Measurements from ENCODE around the gene MINDY4.

The MINDY4 gene

DNA sequence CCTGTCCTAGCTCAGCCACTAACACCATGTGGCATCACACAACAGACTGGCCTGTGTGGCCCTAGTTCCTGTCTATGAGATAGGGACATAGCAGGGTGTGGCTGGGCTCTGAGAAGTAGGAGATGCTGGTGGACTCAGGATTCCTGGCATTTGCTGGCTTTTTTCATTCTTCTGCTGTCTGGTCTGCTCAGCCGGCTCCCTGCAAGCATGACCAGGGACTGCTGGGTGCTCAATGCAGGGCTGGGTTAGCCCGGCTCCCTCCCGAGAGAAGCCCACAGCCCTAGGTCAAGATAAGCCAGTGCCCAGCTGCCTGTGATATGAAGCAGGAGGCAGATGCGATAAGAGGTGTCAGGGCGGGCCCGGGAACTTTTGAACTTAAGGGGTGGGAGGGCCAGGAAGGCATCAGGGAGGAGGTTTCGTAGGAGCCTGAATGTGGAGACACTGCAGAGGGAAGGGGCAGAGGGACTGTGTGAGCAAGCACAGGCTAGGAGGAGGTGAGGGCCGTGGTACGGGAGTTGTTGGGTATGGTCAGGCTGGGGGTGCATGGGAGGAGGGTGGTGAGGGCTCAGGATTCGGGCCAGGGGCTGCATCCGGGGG lies 143.9 kb downstream of the MINDY4 start:
- no peak for DNase-seq (ENCODE audit: low read depth in 2 of 2)

- DNase-seq (ENCODE audit: low read depth in 2 of 2) = no peak
Observed at GRCh38 chr7:30915751-30916150, 144.5 kb downstream of the MINDY4 start.

- DNase-seq (ENCODE audit: low read depth in 2 of 2) = no peak
Observed at GRCh38 chr7:30916255-30916654, 145.0 kb downstream of the MINDY4 start.

- DNase-seq (ENCODE audit: low read depth in 2 of 2) = no peak
Observed at GRCh38 chr7:30916767-30917166, 145.6 kb downstream of the MINDY4 start.

- DNase-seq (ENCODE audit: low read depth in 2 of 2) = no peak
Observed at GRCh38 chr7:30917216-30917893, 146.1 kb downstream of the MINDY4 start.

DNA sequence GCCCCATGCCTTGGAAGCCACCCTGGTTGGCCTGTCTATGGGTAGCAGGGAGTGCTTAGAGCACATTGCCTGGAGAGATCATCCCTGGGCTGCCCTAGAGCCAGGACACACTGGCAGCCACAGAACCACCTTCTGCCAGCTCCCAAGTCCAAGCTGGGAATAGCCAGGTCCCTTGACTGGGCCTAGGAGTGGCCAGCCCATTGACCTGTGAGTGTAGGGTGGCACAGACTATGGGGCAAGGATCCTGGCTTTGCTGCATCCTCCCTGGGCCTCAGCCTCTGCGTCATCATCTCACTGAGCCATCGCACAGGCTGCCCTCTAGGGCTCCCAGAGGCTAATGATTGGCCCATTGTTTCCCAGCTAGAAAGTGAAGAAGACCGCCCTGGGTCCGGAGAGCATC lies 147.5 kb downstream of the MINDY4 start:
- DNase-seq (ENCODE audit: low read depth in 2 of 2) = no peak

DNA sequence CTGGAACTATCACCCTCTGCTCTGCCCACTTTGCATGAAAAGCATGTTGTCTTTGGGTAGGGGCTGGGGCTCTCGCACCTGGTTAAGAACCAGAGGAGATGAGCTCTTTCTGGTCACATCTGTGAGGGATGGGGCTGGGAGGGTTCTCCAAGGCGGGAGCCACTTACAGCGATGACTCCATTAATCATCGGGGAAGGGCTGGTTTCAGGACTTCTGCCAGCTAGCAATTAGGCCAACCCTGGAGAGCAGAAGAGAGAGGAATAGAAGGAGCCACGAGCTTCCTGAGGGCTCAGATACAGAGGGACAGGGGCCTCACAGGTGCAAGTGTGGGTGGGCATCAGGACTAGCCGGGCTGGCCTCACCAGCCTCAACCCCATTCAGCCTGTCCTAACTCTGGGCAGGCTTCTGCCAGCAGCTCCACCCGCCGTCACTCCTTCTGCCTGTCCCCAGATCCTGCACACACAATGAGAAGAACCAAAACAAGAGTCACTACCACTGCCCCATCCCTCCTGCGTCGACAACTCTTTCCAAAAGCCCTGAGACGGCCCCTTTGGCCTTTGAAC lies 148.9 kb downstream of the MINDY4 start:
- DNase-seq (ENCODE audit: low read depth in 2 of 2) = no peak

GRCh38 chr7:30920584-30921539 lies 149.6 kb downstream of the MINDY4 start:
- no peak for DNase-seq (ENCODE audit: low read depth in 2 of 2)

- DNase-seq (ENCODE audit: low read depth in 2 of 2) = no peak
Observed at GRCh38 chr7:30921540-30922401, 150.6 kb downstream of the MINDY4 start.

- no peak for DNase-seq (ENCODE audit: low read depth in 2 of 2)
Observed at GRCh38 chr7:30922596-30922995, 151.4 kb downstream of the MINDY4 start.

DNA sequence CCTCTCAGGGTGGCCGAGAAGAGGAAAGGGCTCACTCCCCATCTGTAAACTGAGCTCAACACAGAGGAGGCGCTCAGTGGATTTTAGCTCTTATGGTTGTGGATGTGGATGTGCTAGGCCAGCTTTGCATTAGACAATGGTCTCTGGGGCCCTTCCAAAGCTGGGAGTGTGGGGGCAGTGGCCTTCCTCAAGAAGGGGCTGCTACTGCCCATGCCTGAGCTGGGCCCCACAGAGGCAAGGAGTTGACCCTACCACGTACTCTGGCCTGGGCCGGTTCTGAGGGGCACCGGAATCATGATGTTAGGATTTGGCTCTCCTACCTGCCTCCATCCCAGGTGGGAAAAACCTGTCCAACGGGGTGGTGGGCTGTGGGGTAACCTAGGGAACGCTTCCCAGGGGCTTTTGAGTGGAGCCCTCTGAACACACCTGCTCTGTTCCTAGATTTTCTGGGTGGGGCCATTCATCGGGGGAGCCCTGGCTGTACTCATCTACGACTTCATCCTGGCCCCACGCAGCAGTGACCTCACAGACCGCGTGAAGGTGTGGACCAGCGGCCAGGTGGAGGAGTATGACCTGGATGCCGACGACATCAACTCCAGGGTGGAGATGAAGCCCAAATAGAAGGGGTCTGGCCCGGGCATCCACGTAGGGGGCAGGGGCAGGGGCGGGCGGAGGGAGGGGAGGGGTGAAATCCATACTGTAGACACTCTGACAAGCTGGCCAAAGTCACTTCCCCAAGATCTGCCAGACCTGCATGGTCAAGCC lies 152.0 kb downstream of the MINDY4 start:
- no peak for DNase-seq (ENCODE audit: low read depth in 2 of 2)

DNA sequence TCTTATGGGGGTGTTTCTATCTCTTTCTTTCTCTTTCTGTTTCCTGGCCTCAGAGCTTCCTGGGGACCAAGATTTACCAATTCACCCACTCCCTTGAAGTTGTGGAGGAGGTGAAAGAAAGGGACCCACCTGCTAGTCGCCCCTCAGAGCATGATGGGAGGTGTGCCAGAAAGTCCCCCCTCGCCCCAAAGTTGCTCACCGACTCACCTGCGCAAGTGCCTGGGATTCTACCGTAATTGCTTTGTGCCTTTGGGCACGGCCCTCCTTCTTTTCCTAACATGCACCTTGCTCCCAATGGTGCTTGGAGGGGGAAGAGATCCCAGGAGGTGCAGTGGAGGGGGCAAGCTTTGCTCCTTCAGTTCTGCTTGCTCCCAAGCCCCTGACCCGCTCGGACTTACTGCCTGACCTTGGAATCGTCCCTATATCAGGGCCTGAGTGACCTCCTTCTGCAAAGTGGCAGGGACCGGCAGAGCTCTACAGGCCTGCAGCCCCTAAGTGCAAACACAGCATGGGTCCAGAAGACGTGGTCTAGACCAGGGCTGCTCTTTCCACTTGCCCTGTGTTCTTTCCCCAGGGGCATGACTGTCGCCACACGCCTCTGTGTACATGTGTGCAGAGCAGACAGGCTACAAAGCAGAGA lies 152.7 kb downstream of the MINDY4 start:
- no peak for DNase-seq (ENCODE audit: low read depth in 2 of 2)

DNA sequence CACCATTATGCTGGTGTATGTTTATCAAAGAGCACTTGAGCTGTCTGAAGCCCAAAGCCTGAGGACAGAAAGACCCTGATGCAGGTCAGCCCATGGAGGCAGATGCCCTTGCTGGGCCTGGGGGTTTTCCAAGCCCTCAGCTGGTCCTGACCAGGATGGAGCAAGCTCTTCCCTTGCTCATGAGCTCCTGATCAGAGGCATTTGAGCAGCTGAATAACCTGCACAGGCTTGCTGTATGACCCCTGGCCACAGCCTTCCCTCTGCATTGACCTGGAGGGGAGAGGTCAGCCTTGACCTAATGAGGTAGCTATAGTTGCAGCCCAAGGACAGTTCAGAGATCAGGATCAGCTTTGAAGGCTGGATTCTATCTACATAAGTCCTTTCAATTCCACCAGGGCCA lies 153.4 kb downstream of the MINDY4 start:
- DNase-seq (ENCODE audit: low read depth in 2 of 2) = no peak

GRCh38 chr7:30925117-30925516 lies 153.9 kb downstream of the MINDY4 start:
- DNase-seq (ENCODE audit: low read depth in 2 of 2) = no peak

DNA sequence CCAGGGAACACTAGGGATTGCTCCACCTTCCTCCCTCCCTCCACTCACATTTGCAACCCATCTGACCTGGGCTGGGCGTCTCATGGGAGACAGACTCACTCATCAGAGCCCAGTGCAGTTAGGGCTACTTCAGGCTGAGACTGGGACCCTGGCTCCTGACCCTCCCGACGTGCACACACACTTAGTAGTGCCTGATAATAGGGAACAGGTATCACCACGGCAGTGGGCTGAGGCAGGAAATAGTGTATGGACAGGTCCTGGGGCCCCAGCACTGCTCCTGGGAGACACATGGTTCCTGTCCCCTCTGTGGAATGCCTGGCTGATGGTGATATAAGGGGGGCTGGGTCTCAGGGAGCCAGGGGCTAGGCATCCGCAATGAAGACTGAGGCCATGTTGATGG lies 154.7 kb downstream of the MINDY4 start:
- no peak for DNase-seq (ENCODE audit: low read depth in 2 of 2)

DNA sequence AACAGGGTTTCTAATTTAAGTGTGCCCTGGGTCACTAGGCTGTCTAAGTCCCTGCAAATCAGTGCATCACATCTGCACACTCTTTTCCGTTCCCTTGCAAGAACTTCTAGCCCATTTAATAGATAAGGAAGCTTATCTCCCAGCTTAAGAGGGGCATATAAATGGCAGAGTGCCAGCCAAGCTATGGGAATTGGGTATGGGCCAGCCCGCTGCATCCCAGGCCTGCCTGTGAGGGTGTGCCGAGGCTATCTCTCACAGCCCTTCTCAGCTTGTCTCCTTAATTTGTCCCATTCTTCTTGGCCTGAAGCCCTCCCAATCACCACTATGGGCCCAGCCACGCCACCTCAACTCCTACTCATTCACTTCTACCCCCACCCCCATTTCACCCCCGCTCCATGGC lies 155.1 kb downstream of the MINDY4 start:
- DNase-seq (ENCODE audit: low read depth in 2 of 2) = no peak

DNA sequence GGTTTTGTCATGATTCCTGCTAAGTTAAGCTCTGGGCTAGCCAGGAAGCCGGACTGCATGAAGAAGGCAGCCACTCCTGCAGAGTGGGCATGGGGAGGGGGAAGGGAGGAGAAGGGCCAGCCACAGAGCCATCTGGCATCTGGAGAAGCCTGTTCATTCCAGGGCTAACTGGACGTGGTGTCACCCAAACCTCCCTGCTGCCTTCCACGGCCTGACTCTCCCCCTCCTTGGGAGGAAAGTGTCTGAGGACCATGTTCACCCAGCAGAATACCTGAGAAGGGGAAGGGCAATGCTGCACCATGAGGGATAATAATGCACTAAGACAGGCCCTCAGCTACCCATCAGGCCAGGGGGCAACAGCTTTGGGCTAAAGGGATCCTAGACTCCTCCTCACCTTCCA lies 155.8 kb downstream of the MINDY4 start:
- no peak for DNase-seq (ENCODE audit: low read depth in 2 of 2)

- no peak for DNase-seq (ENCODE audit: low read depth in 2 of 2)
Observed at GRCh38 chr7:30927559-30927958, 156.3 kb downstream of the MINDY4 start.

DNA sequence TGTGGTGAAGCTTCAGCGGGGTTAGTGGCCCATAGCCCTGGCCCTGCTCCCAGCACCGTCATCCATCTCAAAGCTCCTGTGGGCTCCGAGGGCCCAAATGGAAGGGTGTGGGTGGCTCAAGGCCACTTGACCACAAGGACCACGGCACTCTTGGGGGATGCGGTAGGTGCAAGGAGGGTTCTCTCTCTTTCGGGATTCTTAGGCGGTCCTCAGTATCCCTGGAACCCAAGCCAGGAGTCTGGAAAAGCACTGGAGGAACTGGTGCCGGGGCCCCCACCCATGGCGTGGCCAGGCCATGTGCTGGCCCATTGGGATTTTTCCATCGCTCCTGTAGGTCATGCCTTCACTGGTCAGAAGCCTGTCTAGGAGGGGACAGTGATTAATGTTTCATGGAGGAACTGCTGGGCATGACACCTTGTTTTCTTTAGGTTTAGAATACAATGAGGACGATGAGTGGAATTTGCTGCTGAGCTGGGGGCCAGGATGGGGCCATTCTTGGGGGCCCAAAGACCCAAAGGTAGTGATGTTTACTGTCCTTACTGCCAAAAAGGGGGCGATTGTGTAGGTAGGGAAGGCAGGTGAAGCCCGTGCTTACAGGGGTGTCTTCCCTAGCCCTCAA lies 157.1 kb downstream of the MINDY4 start:
- no peak for DNase-seq (ENCODE audit: low read depth in 2 of 2)

GRCh38 chr7:30929686-30930085 lies 158.5 kb downstream of the MINDY4 start:
- no peak for DNase-seq (ENCODE audit: low read depth in 2 of 2)
